IPS DF 6.9 (cell line): ENCODE data around the gene PHC2.

Source experiments
- DNase-seq: peaks from one replicate; pipeline ENCODE4 v3.0.0-alpha.2; 2013; ENCODE audit warnings: low read depth, low spot score
- H3K27ac ChIP-seq: one replicate; pipeline ENCODE4 v1.5.1; 2013; ENCODE audit warnings: low read length, control low read depth
- H3K27me3 ChIP-seq: 2 replicates; pipeline ENCODE4 v1.6.1; 2013; ENCODE audit warnings: mild to moderate bottlenecking, low read length; ENCODE audit not compliant: control insufficient read depth, insufficient read depth
- H3K36me3 ChIP-seq: 2 replicates; pipeline ENCODE4 v1.6.1; 2013; ENCODE audit warnings: low read length; ENCODE audit not compliant: control insufficient read depth, insufficient read depth
- H3K4me1 ChIP-seq: 2 replicates; pipeline ENCODE4 v1.6.1; 2013; ENCODE audit warnings: low read length; ENCODE audit not compliant: control insufficient read depth, insufficient read depth
- H3K4me3 ChIP-seq: 2 replicates; pipeline ENCODE4 v1.5.1; 2013; ENCODE audit warnings: mild to moderate bottlenecking, low read length
- H3K9me3 ChIP-seq: 2 replicates; pipeline ENCODE4 v1.6.1; 2013; ENCODE audit warnings: low read length, inconsistent platforms; ENCODE audit not compliant: control insufficient read depth, insufficient read depth
- WGBS: extraction: QIAGEN DNeasy Blood & Tissue Kit; methylation state at CpG from one replicate; pipeline ENCODE4 v1.1.7; 2013; ENCODE audit warnings: mixed read lengths, missing lambda C conversion rate; ENCODE audit not compliant: insufficient read length, insufficient coverage; 5-methylcytosine and 5-hydroxymethylcytosine counted together

The PHC2 gene

GRCh38 chr1:33420870-33421775 lies 9.8 kb downstream of the PHC2 start:
- no peaks in the 10 kb centered on the region for H3K4me1 ChIP-seq
- no peaks in the 10 kb centered on the region for H3K36me3 ChIP-seq
- no peak overlapping the region for H3K4me3 ChIP-seq
- 100% methylated on average over 1 of the region's 7 CpGs for WGBS
- no peak for DNase-seq
- no peaks in the 10 kb centered on the region for H3K27me3 ChIP-seq
- no peak overlapping the region for H3K27ac ChIP-seq
- H3K9me3 ChIP-seq = no peaks in the 10 kb centered on the region

- Histone ChIP-seq H3K9me3 (no peaks in the 10 kb centered on the region), H3K4me3 (no peak overlapping the region), H3K27ac (no peak overlapping the region), H3K4me1 (no peaks in the 10 kb centered on the region), H3K36me3 (no peaks in the 10 kb centered on the region), H3K27me3 (no peaks in the 10 kb centered on the region)
- no CpG with 5 or more reads among the region's 1 CpG for WGBS
- no peak for DNase-seq
These were observed 12.1 kb downstream of the PHC2 start for GRCh38 chr1:33418811-33419210.

- WGBS = no CpG with 5 or more reads among the region's 5 CpGs
- Histone ChIP-seq H3K36me3 (no peaks in the 10 kb centered on the region), H3K27ac (no peak overlapping the region), H3K4me3 (no peak overlapping the region), H3K4me1 (no peaks in the 10 kb centered on the region), H3K27me3 (no peaks in the 10 kb centered on the region), H3K9me3 (no peaks in the 10 kb centered on the region)
- no peak for DNase-seq
These were observed 16.0 kb downstream of the PHC2 start for GRCh38 chr1:33414879-33415278.

GRCh38 chr1:33410091-33410701 lies 20.7 kb downstream of the PHC2 start:
- DNase-seq = no peak
- H3K4me1 ChIP-seq = no peaks in the 10 kb centered on the region
- no CpG with 5 or more reads among the region's 5 CpGs for WGBS
- no peaks in the 10 kb centered on the region for H3K9me3 ChIP-seq
- H3K27me3 ChIP-seq = no peaks in the 10 kb centered on the region
- H3K4me3 ChIP-seq = no peak overlapping the region
- H3K36me3 ChIP-seq = no peaks in the 10 kb centered on the region
- H3K27ac ChIP-seq = no peak overlapping the region

- Histone ChIP-seq H3K4me3 (no peak overlapping the region), H3K27ac (no peak overlapping the region), H3K4me1 (no peaks in the 10 kb centered on the region), H3K36me3 (no peaks in the 10 kb centered on the region), H3K27me3 (no peaks in the 10 kb centered on the region), H3K9me3 (no peaks in the 10 kb centered on the region)
- WGBS = no CpG with 5 or more reads among the region's 2 CpGs
- no peak for DNase-seq
These were observed 22.8 kb downstream of the PHC2 start for GRCh38 chr1:33408093-33408436.

GRCh38 chr1:33407352-33408092 lies 23.4 kb downstream of the PHC2 start:
- Histone ChIP-seq H3K4me3 (no peak overlapping the region), H3K27me3 (no peaks in the 10 kb centered on the region), H3K4me1 (no peaks in the 10 kb centered on the region), H3K9me3 (no peaks in the 10 kb centered on the region), H3K36me3 (no peaks in the 10 kb centered on the region), H3K27ac (no peak overlapping the region)
- no CpG with 5 or more reads among the region's 1 CpG for WGBS
- DNase-seq = no peak

- DNase-seq = no peak
- WGBS = no CpG with 5 or more reads among the region's 1 CpG
- Histone ChIP-seq H3K27ac (no peak overlapping the region), H3K27me3 (no peaks in the 10 kb centered on the region), H3K36me3 (no peaks in the 10 kb centered on the region), H3K4me3 (no peak overlapping the region), H3K9me3 (no peaks in the 10 kb centered on the region), H3K4me1 (no peaks in the 10 kb centered on the region)
These were observed 28.7 kb downstream of the PHC2 start for GRCh38 chr1:33402206-33402605.

- Histone ChIP-seq H3K27ac (no peak overlapping the region), H3K27me3 (no peaks in the 10 kb centered on the region), H3K4me1 (no peaks in the 10 kb centered on the region), H3K4me3 (no peak overlapping the region), H3K36me3 (no peaks in the 10 kb centered on the region), H3K9me3 (no peaks in the 10 kb centered on the region)
- WGBS = no CpG with 5 or more reads among the region's 3 CpGs
- DNase-seq = no peak
These were observed 29.4 kb downstream of the PHC2 start for GRCh38 chr1:33401471-33401870.

- Histone ChIP-seq H3K36me3 (no peaks in the 10 kb centered on the region), H3K4me1 (no peaks in the 10 kb centered on the region), H3K9me3 (no peaks in the 10 kb centered on the region), H3K27me3 (no peaks in the 10 kb centered on the region), H3K4me3 (no peak overlapping the region), H3K27ac (no peak overlapping the region)
- no CpG with 5 or more reads among the region's 4 CpGs for WGBS
- no peak for DNase-seq
These were observed 30.6 kb downstream of the PHC2 start for GRCh38 chr1:33400153-33400911.

- H3K36me3 ChIP-seq = no peaks in the 10 kb centered on the region
- no CpG with 5 or more reads among the region's 3 CpGs for WGBS
- no peak overlapping the region for H3K4me3 ChIP-seq
- no peak for DNase-seq
- no peaks in the 10 kb centered on the region for H3K27me3 ChIP-seq
- H3K27ac ChIP-seq = no peak overlapping the region
- H3K4me1 ChIP-seq = no peaks in the 10 kb centered on the region
- no peaks in the 10 kb centered on the region for H3K9me3 ChIP-seq
These were observed 31.5 kb downstream of the PHC2 start for GRCh38 chr1:33399375-33399774.
